Activated naive CD8-positive, alpha-beta T cell treated with anti-CD3 and anti-CD28 coated beads, Interleukin-2, amount 50 U/mL, for 24 hours (primary cell): ENCODE results near the gene C22orf31.

Experiments used
- ATAC-seq: fragments of 150-1000 bp; cut with Tn5 transposase; one replicate; pipeline ENCODE4 v1.10.0; 2021
- DNase-seq: peaks from one replicate; pipeline ENCODE4 v3.0.0; 2021
- H3K27ac Mint-ChIP-seq: one replicate; pipeline ENCODE4 v1.8.0; 2021; ENCODE audit warnings: mild to moderate bottlenecking, mixed read lengths
- H3K27me3 Mint-ChIP-seq: one replicate; pipeline ENCODE4 v1.8.0; 2021; ENCODE audit warnings: mixed read lengths
- H3K36me3 Mint-ChIP-seq: one replicate; pipeline ENCODE4 v1.8.0; 2021; ENCODE audit warnings: low read depth, mixed read lengths
- H3K4me1 Mint-ChIP-seq: one replicate; pipeline ENCODE4 v1.8.0; 2021; ENCODE audit warnings: mixed read lengths
- H3K4me3 Mint-ChIP-seq: one replicate; pipeline ENCODE4 v1.8.0; 2021; ENCODE audit warnings: mild to moderate bottlenecking, moderate library complexity, mixed read lengths
- H3K9me3 Mint-ChIP-seq: one replicate; pipeline ENCODE4 v1.8.0; 2021; ENCODE audit warnings: mixed read lengths

The C22orf31 gene

DNA sequence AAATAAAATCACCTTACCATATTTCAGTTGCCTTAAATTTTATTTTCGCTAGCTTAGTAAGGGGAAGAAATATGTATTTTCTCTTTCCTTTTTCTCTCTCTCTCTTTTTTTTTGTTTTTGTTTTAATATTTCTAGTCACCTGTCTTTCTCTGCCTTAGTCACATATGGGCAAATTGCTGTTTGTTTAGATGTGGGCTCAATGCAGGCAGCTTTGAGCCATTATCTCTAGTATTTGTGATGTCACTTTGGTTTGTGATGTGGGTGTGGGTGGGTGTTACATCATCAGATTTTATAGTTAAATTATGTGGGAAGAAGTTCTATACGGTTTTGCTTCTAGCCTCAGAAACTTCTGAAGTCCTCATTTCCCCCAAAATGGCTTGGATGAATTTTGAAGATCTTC is at the start of gene C22orf31:
C22orf31 (minus strand) TSS at position 59 of the 400 bp plus-strand sequence; CDS start at position 20, 39 bp downstream.
- Mint-ChIP-seq H3K27ac (no peak within 1 kb of the TSS), H3K4me3 (no peak within 1 kb of the TSS), H3K36me3 (no peaks in the 10 kb centered on the region), H3K27me3 (peaks cover 35% of the 10 kb centered on the region), H3K4me1 (peaks cover 5% of the 10 kb centered on the region), H3K9me3 (no peaks in the 10 kb centered on the region)
- no peak for DNase-seq
- ATAC-seq, result no peak

DNA sequence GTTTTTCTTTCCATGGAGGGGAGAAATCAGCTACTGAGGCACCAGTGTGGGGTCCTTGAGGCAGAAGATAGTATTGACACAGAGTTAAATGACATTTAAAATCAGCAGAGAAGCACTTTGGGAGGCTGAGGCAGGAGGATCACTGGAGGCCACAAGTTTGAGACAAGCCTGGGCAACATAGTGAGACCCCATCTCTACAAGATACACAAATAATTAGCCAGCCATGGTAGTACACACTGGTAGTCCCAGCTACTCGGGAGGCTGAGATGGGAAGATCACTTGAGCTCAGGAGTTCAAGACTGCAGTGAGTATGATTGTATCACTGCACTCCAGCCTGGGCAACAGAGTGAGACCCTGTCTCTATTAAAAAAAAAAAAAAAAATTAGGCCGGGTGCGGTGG is 49.3 kb upstream of the C22orf31 start:
- H3K9me3 Mint-ChIP-seq, result no peaks in the 10 kb centered on the region
- no peak overlapping the region for H3K27ac Mint-ChIP-seq
- no peak for DNase-seq
- H3K4me3 Mint-ChIP-seq, result no peak overlapping the region
- H3K4me1 Mint-ChIP-seq, result no peaks in the 10 kb centered on the region
- H3K27me3 Mint-ChIP-seq, result peaks cover 16% of the 10 kb centered on the region
- no peaks in the 10 kb centered on the region for H3K36me3 Mint-ChIP-seq
- no peak for ATAC-seq

DNA sequence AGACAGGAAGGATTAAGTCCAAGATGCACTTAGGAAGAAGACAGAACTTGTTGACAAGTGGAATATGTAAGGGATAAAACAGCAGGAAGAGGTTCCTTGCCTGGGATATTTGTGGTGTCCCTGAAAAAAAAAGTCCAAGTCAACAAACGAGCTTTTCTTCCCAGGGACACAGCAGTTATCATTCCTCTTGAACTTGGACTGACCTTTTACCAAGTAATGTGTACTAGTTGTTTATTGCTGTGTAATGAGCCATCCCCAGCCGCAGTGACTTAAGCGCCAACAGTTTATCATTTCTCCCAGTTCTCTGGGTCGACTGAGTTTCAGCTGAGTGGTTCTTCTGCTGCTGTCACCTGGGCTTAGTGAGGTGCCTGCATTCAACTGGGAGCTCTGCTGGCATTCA is 48.2 kb upstream of the C22orf31 start:
- no peak overlapping the region for H3K4me3 Mint-ChIP-seq
- no peak for ATAC-seq
- H3K27me3 Mint-ChIP-seq, result peaks cover 12% of the 10 kb centered on the region
- DNase-seq, result no peak
- no peaks in the 10 kb centered on the region for H3K36me3 Mint-ChIP-seq
- H3K9me3 Mint-ChIP-seq, result no peaks in the 10 kb centered on the region
- H3K4me1 Mint-ChIP-seq, result no peaks in the 10 kb centered on the region
- H3K27ac Mint-ChIP-seq, result no peak overlapping the region

DNA sequence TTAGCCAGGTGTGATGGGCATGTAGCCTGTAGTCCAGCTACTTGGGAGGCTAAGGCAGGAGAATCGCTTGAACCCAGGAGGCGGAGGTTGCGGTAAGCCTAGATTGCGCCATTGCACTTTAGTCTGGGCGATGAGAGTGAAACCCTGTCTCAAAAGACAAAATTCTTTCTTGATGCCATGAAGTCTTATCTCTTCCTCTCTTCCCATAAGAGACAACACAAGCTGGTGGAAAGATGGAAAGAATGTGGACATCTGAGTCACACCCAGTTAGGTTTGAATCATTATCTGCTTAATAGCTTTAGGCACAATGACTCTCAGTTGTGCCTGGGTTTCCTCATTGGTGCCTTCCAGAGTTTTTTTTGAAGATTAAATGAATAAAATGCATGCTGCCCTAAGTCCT is 46.5 kb upstream of the C22orf31 start:
- Mint-ChIP-seq H3K27me3 (peaks cover 8% of the 10 kb centered on the region), H3K4me1 (no peaks in the 10 kb centered on the region), H3K36me3 (no peaks in the 10 kb centered on the region), H3K4me3 (no peak overlapping the region), H3K9me3 (no peaks in the 10 kb centered on the region), H3K27ac (no peak overlapping the region)
- ATAC-seq (no peak), DNase-seq (no peak)

DNA sequence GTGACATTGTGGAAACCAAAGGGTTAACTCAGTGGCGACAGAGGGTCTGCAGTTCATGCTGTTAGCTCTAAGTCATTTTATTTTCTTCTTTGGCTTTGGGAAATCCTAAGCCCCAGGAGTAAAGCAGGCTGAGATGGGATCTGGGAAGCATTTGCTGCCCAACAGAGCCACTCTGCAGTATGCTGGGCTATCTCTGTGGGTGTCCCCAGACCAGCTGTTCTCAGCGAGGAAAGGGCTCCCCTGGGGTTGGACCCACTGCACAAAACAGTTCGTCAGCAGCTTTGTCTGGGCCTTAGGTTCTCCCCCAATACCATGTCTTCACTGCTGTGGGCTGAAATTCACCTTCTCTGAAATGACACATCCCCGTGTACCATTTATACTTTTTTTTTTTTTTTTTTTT is 45.2 kb upstream of the C22orf31 start:
- peaks cover 8% of the 10 kb centered on the region for H3K27me3 Mint-ChIP-seq
- no peak overlapping the region for H3K27ac Mint-ChIP-seq
- ATAC-seq, result no peak
- H3K36me3 Mint-ChIP-seq, result no peaks in the 10 kb centered on the region
- H3K4me3 Mint-ChIP-seq, result no peak overlapping the region
- no peaks in the 10 kb centered on the region for H3K9me3 Mint-ChIP-seq
- no peak for DNase-seq
- no peaks in the 10 kb centered on the region for H3K4me1 Mint-ChIP-seq

DNA sequence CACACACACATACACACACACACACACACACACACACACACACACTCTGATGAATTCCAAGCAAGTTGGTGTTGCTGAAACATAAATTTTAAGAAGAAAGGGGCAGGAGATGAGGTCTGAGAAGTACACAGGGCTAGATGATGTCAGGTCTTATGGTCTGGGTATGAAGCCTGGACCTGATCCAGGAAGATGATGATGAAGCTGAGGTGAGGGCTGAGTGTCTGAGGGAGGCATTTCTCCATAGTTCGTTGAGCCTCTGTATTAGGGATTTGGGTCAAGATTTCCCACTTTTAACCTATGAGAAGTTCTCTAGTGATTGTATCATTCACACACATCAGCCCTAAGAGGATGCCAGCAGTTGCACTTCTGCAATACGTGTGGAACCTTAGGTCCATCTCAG is 43.8 kb upstream of the C22orf31 start:
- H3K27ac Mint-ChIP-seq, result no peak overlapping the region
- DNase-seq, result no peak
- H3K27me3 Mint-ChIP-seq, result peaks cover 8% of the 10 kb centered on the region
- H3K4me1 Mint-ChIP-seq, result no peaks in the 10 kb centered on the region
- no peak overlapping the region for H3K4me3 Mint-ChIP-seq
- H3K36me3 Mint-ChIP-seq, result no peaks in the 10 kb centered on the region
- ATAC-seq, result no peak
- no peaks in the 10 kb centered on the region for H3K9me3 Mint-ChIP-seq

DNA sequence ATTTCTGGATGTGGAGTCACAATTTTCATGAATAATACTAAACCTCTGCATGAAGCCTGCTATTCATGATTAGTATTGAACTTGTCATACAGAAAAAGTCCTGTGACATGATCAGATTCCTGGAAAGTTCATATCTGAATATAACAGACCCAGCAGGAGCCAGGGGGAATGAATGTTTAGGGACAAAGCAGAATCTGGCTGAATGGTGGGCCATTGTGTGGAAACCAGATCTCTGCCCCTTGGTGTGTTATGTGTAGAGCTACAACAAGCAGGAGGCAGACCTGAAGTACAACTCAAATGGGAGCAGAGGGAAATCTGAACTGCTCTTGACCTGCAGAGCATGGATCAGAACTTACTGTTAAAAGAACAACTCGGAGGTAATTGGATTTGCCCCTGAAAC is 41.5 kb upstream of the C22orf31 start:
- Mint-ChIP-seq H3K27me3 (peaks cover 6% of the 10 kb centered on the region), H3K4me3 (no peak overlapping the region), H3K27ac (no peak overlapping the region), H3K9me3 (no peaks in the 10 kb centered on the region), H3K36me3 (no peaks in the 10 kb centered on the region), H3K4me1 (no peaks in the 10 kb centered on the region)
- ATAC-seq (no peak), DNase-seq (no peak)

DNA sequence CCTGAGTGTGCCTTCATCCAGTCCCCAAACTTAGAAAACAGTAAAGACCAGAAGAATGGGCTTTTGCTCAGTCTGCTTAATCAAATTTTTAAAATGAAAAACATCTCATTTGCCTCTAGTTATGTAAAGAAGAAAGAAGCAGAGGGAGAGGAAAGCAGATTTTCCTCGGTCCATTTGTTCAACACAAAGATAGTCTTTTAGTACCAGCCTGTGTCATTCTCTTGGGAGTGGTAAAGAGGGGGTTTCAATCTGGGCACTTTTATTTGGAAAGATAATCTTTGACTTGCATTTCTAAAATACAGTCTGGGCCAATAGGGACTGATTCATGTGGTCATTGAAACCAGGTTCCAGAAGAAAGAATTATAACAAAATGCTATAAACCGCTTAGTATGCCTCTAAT is 40.7 kb upstream of the C22orf31 start:
- no peaks in the 10 kb centered on the region for H3K9me3 Mint-ChIP-seq
- H3K36me3 Mint-ChIP-seq, result no peaks in the 10 kb centered on the region
- no peak overlapping the region for H3K27ac Mint-ChIP-seq
- DNase-seq, result no peak
- no peak for ATAC-seq
- H3K27me3 Mint-ChIP-seq, result peaks cover 2% of the 10 kb centered on the region
- no peaks in the 10 kb centered on the region for H3K4me1 Mint-ChIP-seq
- H3K4me3 Mint-ChIP-seq, result no peak overlapping the region

DNA sequence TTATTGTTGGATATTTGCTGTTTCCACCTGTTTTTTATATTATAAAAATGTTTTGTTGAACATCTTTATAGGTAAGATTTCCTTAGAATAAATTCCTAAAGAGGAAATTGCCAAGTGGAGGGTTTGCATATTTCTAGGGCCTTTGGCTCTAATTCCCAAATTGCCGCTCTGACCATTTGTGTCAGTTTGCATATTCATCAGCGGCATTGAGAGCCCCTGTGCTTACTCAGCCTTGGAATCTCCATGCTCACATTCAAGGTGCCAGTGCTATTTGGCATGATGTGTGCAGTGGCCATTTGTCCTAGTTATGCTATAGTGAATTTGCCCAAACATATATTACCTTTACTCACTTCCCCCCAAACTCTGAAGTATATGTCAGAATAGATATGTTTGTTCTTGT is 36.7 kb upstream of the C22orf31 start:
- DNase-seq, result no peak
- no peaks in the 10 kb centered on the region for H3K9me3 Mint-ChIP-seq
- no peaks in the 10 kb centered on the region for H3K36me3 Mint-ChIP-seq
- ATAC-seq, result no peak
- H3K27ac Mint-ChIP-seq, result no peak overlapping the region
- H3K27me3 Mint-ChIP-seq, result no peaks in the 10 kb centered on the region
- no peak overlapping the region for H3K4me3 Mint-ChIP-seq
- no peaks in the 10 kb centered on the region for H3K4me1 Mint-ChIP-seq

DNA sequence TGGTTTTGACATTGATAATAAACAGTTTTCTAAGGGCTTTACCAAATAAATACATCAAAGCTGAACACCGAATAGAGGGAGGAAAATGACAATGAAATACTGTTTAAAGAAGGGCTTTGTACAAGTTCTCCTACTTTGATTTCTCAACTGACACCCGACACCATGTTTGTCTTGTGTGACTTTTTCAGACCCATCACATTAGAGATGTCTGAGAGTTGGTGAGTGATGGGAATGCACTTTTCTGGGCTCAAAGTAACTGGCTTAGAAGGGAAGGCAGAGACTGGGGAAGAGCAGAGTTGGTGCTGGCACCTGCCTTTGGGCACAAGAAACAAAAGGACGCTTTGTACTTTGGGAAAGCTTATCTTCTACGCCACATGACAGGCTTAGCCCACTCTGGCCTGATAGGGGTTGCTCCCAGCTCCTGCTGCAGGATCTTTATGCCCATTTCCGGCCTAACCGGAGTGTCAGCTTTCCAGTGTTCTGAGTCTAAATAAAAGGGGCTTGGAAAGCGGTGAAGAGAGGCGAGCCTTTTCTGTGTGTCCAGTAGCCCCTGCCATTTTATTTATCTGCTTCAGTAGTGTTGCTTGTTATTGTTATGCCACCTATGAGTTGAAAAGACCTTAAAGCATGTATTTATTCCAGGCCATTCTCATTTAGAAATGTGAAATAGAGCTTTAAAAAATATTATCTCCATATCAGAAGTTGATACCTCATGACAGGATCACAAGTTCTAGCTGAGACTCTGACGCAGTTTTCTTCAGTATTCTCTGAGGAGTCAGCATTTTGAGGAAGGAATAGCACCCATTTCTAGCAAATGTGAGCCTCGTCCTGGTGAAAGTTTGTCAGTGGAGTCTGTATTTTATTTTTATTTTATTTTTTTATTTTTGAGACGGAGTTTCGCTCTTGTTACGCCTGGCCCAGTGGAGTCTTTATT is 35.4 kb upstream of the C22orf31 start:
- Mint-ChIP-seq H3K27me3 (peaks cover under 1% of the 10 kb centered on the region), H3K36me3 (no peaks in the 10 kb centered on the region), H3K4me3 (no peak overlapping the region), H3K9me3 (no peaks in the 10 kb centered on the region), H3K4me1 (no peaks in the 10 kb centered on the region), H3K27ac (no peak overlapping the region)
- DNase-seq (no peak), ATAC-seq (no peak)

DNA sequence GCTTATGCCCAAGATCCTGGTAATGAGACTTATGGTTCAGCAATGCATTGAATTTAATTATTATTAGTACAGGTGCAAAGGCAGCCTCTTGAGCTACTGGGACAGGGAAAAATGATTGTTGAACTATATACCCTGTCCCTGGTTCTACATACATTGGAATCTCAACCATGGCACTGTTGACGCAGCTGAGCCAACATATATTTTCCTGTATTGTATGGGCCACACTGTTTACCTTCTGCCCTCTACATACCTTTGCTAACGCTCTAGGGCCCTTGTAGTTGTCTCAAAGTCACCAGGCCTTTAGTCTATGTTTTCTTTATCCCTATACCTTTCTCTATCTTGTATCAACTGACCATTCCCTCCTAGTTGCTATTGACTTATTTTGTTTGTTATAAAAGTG is 33.8 kb upstream of the C22orf31 start:
- ATAC-seq (no peak), DNase-seq (no peak)
- Mint-ChIP-seq H3K27ac (no peak overlapping the region), H3K36me3 (no peaks in the 10 kb centered on the region), H3K4me3 (no peak overlapping the region), H3K9me3 (no peaks in the 10 kb centered on the region), H3K4me1 (no peaks in the 10 kb centered on the region), H3K27me3 (peaks cover 5% of the 10 kb centered on the region)

DNA sequence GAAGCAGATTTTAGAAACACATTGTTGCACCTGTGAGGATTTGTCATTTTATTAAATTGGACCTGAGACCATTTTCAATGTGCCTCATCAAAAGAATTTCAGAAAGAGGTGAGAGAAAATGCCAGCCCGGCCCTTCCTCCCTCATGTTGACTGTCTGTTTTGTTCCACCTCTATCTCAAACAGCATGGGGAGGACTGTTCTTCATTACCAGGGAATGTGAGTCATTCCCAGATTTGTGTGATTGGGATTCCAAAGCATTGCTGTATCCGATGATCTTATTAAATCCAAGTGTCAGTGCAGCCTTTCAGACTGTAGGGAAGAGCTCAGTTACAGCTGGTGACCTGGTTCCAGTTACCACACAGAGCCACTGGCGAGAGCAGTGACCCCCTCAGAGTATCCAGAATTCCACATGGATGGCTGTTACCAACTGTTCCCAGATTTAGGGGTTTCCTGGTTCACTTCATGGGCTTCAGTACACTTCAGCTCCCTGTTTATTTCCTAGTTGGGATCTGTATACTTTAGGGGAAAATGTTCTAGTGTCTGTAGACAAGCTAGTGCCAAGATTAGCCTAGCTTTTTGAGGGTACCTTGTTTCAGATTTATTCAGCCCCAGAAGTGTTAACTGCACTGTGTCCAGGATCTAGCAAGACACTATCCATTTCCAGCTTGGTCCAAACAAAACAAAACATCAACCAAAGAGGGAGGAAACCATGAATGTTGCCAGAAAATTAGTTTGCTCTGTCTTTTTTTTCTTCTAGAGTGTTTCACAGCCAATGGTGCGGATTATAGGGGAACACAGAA is 32.1 kb upstream of the C22orf31 start:
- H3K4me1 Mint-ChIP-seq, result no peaks in the 10 kb centered on the region
- H3K4me3 Mint-ChIP-seq, result no peak overlapping the region
- no peak for ATAC-seq
- H3K36me3 Mint-ChIP-seq, result no peaks in the 10 kb centered on the region
- no peaks in the 10 kb centered on the region for H3K9me3 Mint-ChIP-seq
- H3K27me3 Mint-ChIP-seq, result peaks cover 9% of the 10 kb centered on the region
- no peak for DNase-seq
- no peak overlapping the region for H3K27ac Mint-ChIP-seq

DNA sequence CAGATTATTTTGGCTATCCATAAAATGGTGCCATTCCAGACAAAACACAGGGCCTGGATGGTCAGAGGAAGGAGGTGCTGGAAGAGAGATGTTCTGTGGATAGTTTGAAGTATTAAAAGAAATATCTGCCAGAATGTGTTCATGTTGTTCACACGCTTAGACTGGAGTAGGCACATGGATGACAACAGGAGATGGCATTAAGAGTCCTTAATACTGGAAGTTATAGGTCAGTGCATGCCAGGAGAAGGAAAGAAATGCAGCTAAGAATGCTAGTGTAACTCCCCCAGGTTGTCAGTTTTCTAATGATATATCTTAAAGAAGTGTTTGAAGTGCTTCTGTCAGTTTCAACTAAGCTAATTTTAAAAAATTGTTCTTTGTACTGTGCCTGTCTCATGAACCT is 31.4 kb upstream of the C22orf31 start:
- DNase-seq, result no peak
- Mint-ChIP-seq H3K4me3 (no peak overlapping the region), H3K9me3 (no peaks in the 10 kb centered on the region), H3K4me1 (no peaks in the 10 kb centered on the region), H3K36me3 (no peaks in the 10 kb centered on the region), H3K27me3 (peaks cover 9% of the 10 kb centered on the region), H3K27ac (no peak overlapping the region)
- no peak for ATAC-seq

DNA sequence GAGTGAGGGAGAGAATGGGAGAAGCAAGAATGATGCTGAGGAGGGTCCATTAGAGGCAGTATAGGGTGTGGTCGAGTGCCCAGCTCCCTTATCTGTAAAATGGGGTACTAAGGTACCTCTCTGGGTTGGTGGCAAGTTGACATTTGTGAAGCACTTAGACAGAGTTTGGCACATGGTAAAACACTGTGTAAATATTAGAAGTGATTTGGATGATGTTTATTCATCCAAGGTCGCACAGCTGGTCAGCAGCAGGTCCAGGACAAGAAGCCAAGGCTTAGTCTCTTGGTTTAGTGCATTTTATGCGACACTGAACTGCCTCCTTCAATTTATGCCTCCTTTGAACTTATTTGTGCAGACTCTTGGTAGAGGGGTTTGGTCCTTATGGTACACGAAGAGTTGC is 30.6 kb upstream of the C22orf31 start:
- Mint-ChIP-seq H3K4me3 (no peak overlapping the region), H3K27me3 (peaks cover 9% of the 10 kb centered on the region), H3K4me1 (no peaks in the 10 kb centered on the region), H3K27ac (no peak overlapping the region), H3K9me3 (no peaks in the 10 kb centered on the region), H3K36me3 (no peaks in the 10 kb centered on the region)
- DNase-seq, result no peak
- ATAC-seq, result no peak

DNA sequence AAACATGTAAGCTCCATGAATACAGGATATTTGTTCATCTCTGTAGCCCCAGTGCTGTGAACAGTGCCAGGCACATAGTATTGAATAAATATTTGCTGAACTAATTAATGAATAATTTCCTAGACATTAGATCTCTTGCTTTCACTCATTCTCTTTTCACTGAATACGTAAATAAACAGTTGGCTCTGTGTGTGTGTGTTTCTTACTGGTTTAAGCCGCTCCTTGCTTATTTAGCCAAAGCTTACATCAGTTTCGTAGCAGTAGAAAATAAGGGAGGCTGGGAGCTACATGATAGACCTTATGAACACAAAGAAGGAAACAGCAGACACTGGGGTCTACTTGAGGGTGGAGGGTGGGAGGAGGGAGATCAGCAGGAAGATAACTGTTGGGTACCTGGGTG is 28.4 kb upstream of the C22orf31 start:
- H3K27ac Mint-ChIP-seq, result no peak overlapping the region
- ATAC-seq (no peak), DNase-seq (no peak)
- no peaks in the 10 kb centered on the region for H3K4me1 Mint-ChIP-seq
- no peak overlapping the region for H3K4me3 Mint-ChIP-seq
- no peaks in the 10 kb centered on the region for H3K9me3 Mint-ChIP-seq
- H3K36me3 Mint-ChIP-seq, result no peaks in the 10 kb centered on the region
- peaks cover 11% of the 10 kb centered on the region for H3K27me3 Mint-ChIP-seq
